Endodermal cell (in vitro differentiated cells): ENCODE results near the gene CALHM1. TPM values are rescaled to one million over a fixed set of nuclear protein-coding genes. Genes with fewer than 3 reads are reported as not detected.
A peak's percentile ranks its signal among the peaks of the same experiment; 100 is the strongest.
"Not testable (repeated sequence)": the region's sequence is repeated elsewhere in the genome, so short reads cannot be mapped to it uniquely, and the experiment has no call there.

Experiments used
- DNase-seq: peaks from one replicate; pipeline ENCODE4 v3.0.0-alpha.2; 2017
- H3K27ac ChIP-seq: 2 replicates; pipeline ENCODE4 v1.5.1; 2013; ENCODE audit warnings: mild to moderate bottlenecking, low read depth, low read length, moderate library complexity
- H3K27me3 ChIP-seq: 2 replicates; pipeline ENCODE4 v1.6.1; 2013; ENCODE audit warnings: mild to moderate bottlenecking, low read length, moderate library complexity; ENCODE audit not compliant: insufficient read depth, control insufficient read depth, poor library complexity, severe bottlenecking
- H3K36me3 ChIP-seq: 2 replicates; pipeline ENCODE4 v1.7.0; 2013; ENCODE audit warnings: mild to moderate bottlenecking, low read length, moderate library complexity; ENCODE audit not compliant: control insufficient read depth, insufficient read depth
- H3K4me1 ChIP-seq: one replicate; pipeline ENCODE4 v1.7.0; 2013; ENCODE audit warnings: low read length; ENCODE audit not compliant: control insufficient read depth, insufficient read depth
- H3K4me3 ChIP-seq: 2 replicates; pipeline ENCODE4 v1.5.1; 2013; ENCODE audit warnings: mild to moderate bottlenecking, low read length, moderate library complexity
- H3K9ac ChIP-seq: 2 replicates; pipeline ENCODE4 v1.6.1; 2013; ENCODE audit warnings: mild to moderate bottlenecking, low read length, moderate library complexity; ENCODE audit not compliant: poor library complexity, severe bottlenecking; ENCODE audit errors: extremely low read depth
- H3K9me3 ChIP-seq: 2 replicates; pipeline ENCODE4 v1.6.1; 2013; ENCODE audit warnings: mild to moderate bottlenecking, low read length, moderate library complexity; ENCODE audit not compliant: control insufficient read depth
- H3K27ac Mint-ChIP-seq: 2 replicates; pipeline ENCODE4 v1.8.0; 2020; ENCODE audit warnings: mixed read lengths
- H3K27me3 Mint-ChIP-seq: 2 replicates; pipeline ENCODE4 v1.8.0; 2021; ENCODE audit warnings: mild to moderate bottlenecking, mixed read lengths; ENCODE audit not compliant: insufficient read depth
- H3K36me3 Mint-ChIP-seq: 2 replicates; pipeline ENCODE4 v1.8.0; 2020; ENCODE audit warnings: low read depth, mixed read lengths
- H3K4me1 Mint-ChIP-seq: 2 replicates; pipeline ENCODE4 v1.8.0; 2020; ENCODE audit warnings: mixed read lengths
- H3K4me3 Mint-ChIP-seq: 2 replicates; pipeline ENCODE4 v1.8.0; 2020; ENCODE audit warnings: mild to moderate bottlenecking, moderate library complexity, mixed read lengths
- H3K9me3 Mint-ChIP-seq: 2 replicates; pipeline ENCODE4 v1.8.0; 2020; ENCODE audit warnings: mild to moderate bottlenecking, mixed read lengths
- CTCF ChIP-seq: fragments of 200-600 bp; sonication (generic); conservative IDR thresholded peaks from 2 replicates; pipeline ENCODE4 v1.5.0; 2021; ENCODE audit warnings: antibody characterized with exemption, mild to moderate bottlenecking
- WGBS, 2 experiments: methylation state at CpG; one replicate each; pipeline versions ENCODE4 v1.1.5 to v1.1.7; 2013; ENCODE audit warnings: missing lambda C conversion rate in 2 of 2, mixed read lengths in 1 of 2; ENCODE audit not compliant: insufficient coverage in 1 of 2, insufficient read length in 1 of 2; 5-methylcytosine and 5-hydroxymethylcytosine counted together
- total RNA-seq, 2 donors: library from RNA; stranded (reverse); fragmentation: NEBNext Ultra II Directional in 1 of 2; extraction: Animal tissue kit (Norgen Biotek cat#: 25700) in 1 of 2; gene quantifications; 2 replicates in 1 of 2; 3 replicates in 1 of 2; pipeline ENCODE4 v1.2.1, GENCODE V29; 2021

Gene CALHM1
- total RNA-seq, 2 donors from 2014 or later = not detected

- Histone ChIP-seq H3K4me1 (no peaks in the 10 kb centered on the region), H3K4me3 (no peak overlapping the region), H3K9me3 (no peaks in the 10 kb centered on the region), H3K36me3 (no peaks in the 10 kb centered on the region), H3K27ac (no peak overlapping the region), H3K9ac (no peak overlapping the region), H3K27me3 (peaks cover 4% of the 10 kb centered on the region)
- H3K4me1 Mint-ChIP-seq = peaks cover 5% of the 10 kb centered on the region
- DNase-seq = no peak
- no peaks in the 10 kb centered on the region for H3K9me3 Mint-ChIP-seq
- no peaks in the 10 kb centered on the region for H3K36me3 Mint-ChIP-seq
- no peak for TF ChIP-seq CTCF
- H3K27ac Mint-ChIP-seq = no peak overlapping the region
- no peak overlapping the region for H3K4me3 Mint-ChIP-seq
- H3K27me3 Mint-ChIP-seq = peaks cover 25% of the 10 kb centered on the region
- 86 to 96% methylated on average over 1 to 2 of the region's 2 CpGs for WGBS, 2 experiments
Measured at GRCh38 chr10:103487410-103487708, 28.7 kb upstream of the CALHM1 start.

GRCh38 chr10:103486635-103487409, 28.1 kb upstream of the CALHM1 start:
- not testable (repeated sequence) for H3K27ac Mint-ChIP-seq
- WGBS, 2 experiments = 90 to 91% methylated on average over 6 to 7 of the region's 8 CpGs

GRCh38 chr10:103481974-103482531, 23.4 kb upstream of the CALHM1 start:
- H3K4me1 Mint-ChIP-seq = no peaks in the 10 kb centered on the region
- Histone ChIP-seq H3K9ac (no peak overlapping the region), H3K4me3 (no peak overlapping the region), H3K36me3 (no peaks in the 10 kb centered on the region), H3K27ac (no peak overlapping the region), H3K4me1 (no peaks in the 10 kb centered on the region), H3K27me3 (no peaks in the 10 kb centered on the region), H3K9me3 (no peaks in the 10 kb centered on the region)
- H3K36me3 Mint-ChIP-seq = no peaks in the 10 kb centered on the region
- H3K4me3 Mint-ChIP-seq = no peak overlapping the region
- H3K27me3 Mint-ChIP-seq = peaks cover 3% of the 10 kb centered on the region
- WGBS, 2 experiments = 76 to 80% methylated on average over 10 to 11 of the region's 12 CpGs
- H3K27ac Mint-ChIP-seq = no peak overlapping the region
- DNase-seq = no peak
- TF ChIP-seq CTCF = peak; percentile 78
- H3K9me3 Mint-ChIP-seq = no peaks in the 10 kb centered on the region

More at GRCh38 chr10:103486635-103487409, 28.1 kb upstream of the CALHM1 start:
- not testable (repeated sequence) for H3K4me1 ChIP-seq, H3K36me3 ChIP-seq, H3K4me3 Mint-ChIP-seq, H3K9ac ChIP-seq, H3K4me3 ChIP-seq, H3K9me3 ChIP-seq, H3K9me3 Mint-ChIP-seq, DNase-seq, H3K27ac ChIP-seq, H3K4me1 Mint-ChIP-seq, H3K36me3 Mint-ChIP-seq, H3K27me3 ChIP-seq
- peaks cover 20% of the 10 kb centered on the region for H3K27me3 Mint-ChIP-seq
